Measurements from ENCODE around the gene OR10C1. TPM values are rescaled to one million over a fixed set of nuclear protein-coding genes. Genes with fewer than 3 reads are reported as not detected.
"Not testable (repeated sequence)": the region's sequence is repeated elsewhere in the genome, so short reads cannot be mapped to it uniquely, and the experiment has no call there.

The OR10C1 gene, protein sequence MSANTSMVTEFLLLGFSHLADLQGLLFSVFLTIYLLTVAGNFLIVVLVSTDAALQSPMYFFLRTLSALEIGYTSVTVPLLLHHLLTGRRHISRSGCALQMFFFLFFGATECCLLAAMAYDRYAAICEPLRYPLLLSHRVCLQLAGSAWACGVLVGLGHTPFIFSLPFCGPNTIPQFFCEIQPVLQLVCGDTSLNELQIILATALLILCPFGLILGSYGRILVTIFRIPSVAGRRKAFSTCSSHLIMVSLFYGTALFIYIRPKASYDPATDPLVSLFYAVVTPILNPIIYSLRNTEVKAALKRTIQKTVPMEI
- not detected in 2 replicates for total RNA-seq

DNA sequence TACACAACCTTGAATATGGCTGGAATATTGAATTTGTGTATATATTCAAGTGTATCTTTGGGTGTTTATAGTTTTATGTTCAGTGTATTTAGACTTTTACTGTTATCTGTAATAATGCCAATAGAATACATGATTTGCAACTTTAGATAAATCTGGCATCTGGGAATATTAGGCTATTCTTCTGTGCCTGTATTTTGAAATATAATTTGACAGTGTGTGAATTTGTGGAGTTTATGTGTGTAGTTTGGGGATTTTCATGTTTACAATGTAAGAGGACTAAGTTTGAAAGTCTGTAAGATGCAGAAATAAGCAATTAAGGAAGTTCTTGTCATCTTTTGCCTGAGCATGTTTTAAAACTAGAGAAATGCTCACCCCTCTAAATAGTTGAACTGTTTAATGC, at the start of gene OR10C1:
Gene OR10C1 (plus strand): TSS at position 301 of the 400 bp plus-strand sequence. CDS start 710 bp downstream, outside the sequence.
- intact Hi-C loops (cut with micrococcal nuclease), result no loop called here

GRCh38 chr6:29395331-29395730, 43.8 kb upstream of the OR10C1 start, which contains the start of gene OR12D2:
Gene OR12D2 (plus strand): TSS chr6:29395631. CDS start chr6:29396700, 1,069 bp downstream.
- intact Hi-C loops (cut with micrococcal nuclease), result no loop called here

- intact Hi-C loops (cut with micrococcal nuclease), result no loop called here
Observed at GRCh38 chr6:29399525-29399924, 39.6 kb upstream of the OR10C1 start.

DNA sequence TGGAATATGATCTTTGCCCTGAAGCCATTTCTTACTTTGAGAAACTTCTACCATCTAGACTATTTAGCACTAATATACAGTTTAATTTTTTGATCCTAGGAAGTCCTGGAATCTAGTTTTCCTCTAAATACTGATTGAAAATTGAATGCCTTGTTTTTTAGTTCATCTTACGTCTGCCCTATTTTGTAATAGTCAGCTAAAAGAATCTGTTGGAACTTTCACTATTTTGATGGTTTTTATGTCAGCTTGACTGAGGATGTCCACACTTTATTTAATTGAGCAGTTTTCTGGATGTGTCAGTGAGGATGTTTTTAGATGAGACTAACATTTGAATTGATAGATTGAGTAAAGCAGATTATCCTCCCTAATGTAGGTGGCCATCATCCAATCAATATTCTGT, 35.3 kb upstream of the OR10C1 start:
- intact Hi-C loops (cut with micrococcal nuclease), result no loop called here

GRCh38 chr6:29414588-29414987, 24.5 kb upstream of the OR10C1 start, which contains the start of gene OR12D1:
Gene OR12D1 (plus strand): TSS chr6:29414928.
- intact Hi-C loops (cut with micrococcal nuclease), result no loop called here

GRCh38 chr6:29419516-29419915, 19.6 kb upstream of the OR10C1 start:
- intact Hi-C loops (cut with micrococcal nuclease), result no loop called here

DNA sequence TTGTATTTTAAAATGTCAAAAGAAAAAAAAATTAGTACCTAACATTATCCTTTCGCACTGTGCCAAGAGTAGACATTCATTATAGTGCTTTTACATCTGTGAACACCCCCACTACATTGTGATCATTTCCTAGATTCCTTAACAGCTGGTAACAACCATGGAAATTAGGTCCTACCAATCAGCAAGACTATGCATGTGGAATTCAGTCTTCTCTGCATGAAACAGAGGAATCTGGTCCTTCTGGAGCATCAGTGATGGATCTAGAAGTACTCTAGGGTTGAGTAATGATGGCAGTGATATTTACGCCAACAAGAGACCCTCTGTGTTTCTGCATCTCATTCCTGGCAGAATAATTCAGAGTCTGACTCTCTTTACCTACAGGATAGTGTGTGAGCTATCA, 14.9 kb upstream of the OR10C1 start:
- intact Hi-C loops (cut with micrococcal nuclease), result no loop called here

GRCh38 chr6:29424575-29424974, 14.5 kb upstream of the OR10C1 start:
- intact Hi-C loops (cut with micrococcal nuclease), result no loop called here

DNA sequence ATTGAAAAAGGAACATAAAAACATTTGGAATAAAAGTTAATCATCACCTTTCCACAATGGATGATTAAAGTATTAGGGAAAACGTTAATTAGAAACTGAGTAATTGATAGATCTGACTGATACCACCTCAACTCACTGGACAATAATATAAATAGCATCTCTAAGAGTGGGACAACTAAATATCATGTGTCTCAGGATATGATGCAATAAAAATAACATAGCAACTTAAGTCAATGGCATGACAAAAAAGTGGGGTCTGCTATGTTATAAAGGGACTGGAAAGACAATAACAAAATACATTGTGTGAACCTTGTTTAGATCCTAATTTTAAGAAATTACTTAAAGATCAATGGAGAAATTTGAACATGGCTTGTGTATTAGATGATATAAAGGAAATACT, 14.0 kb upstream of the OR10C1 start:
- intact Hi-C loops (cut with micrococcal nuclease), result no loop called here

GRCh38 chr6:29426654-29427053, 12.5 kb upstream of the OR10C1 start:
- intact Hi-C loops (cut with micrococcal nuclease), result no loop called here

DNA sequence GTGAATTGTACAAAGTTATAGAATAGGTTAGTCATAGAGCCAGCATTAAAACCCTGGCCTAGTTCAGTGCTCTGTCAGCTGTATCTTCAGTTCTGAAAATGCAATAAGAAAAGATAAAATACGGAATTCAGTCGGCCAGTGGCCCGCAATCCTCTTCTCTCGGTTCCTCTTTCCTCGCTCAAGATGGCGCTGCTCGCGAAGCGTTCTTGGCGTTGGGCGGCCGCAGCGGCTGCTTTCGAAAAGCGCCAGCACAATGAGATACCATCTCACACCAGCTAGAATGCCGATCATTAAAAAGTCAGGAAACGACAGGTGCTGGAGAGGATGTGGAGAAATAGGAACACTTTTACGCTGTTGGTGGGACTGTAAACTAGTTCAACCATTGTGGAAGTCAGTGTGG, 2.4 kb upstream of the OR10C1 start:
- intact Hi-C loops (cut with micrococcal nuclease), result not testable (repeated sequence)

- intact Hi-C loops (cut with micrococcal nuclease), result no loop called here
Observed at GRCh38 chr6:29442719-29443118, 3.6 kb downstream of the OR10C1 start.

- intact Hi-C loops (cut with micrococcal nuclease), result not testable (repeated sequence)
Observed at GRCh38 chr6:29444031-29444430, 4.9 kb downstream of the OR10C1 start.

GRCh38 chr6:29447670-29448069, 8.6 kb downstream of the OR10C1 start:
- intact Hi-C loops (cut with micrococcal nuclease), result no loop called here

GRCh38 chr6:29451471-29452193, 12.5 kb downstream of the OR10C1 start:
- intact Hi-C loops (cut with micrococcal nuclease), result no loop called here

DNA sequence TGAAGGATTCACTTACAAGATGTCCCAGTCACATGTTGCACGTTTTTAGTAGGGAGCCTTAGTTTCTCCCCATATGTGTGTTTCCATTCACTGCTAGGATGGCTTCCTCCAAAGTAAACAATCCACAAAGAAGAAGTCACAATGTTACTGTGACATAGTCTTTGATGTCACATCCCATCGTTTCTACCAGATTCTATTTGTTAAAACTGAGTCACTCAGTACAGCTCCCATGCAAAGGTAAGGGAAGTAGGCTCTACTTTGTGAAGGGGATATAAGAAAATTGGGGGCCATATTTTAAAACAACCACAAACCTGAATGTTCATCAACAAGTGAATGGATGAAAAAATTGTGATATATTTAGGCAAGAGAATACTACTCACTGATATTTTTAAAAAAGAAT, 17.9 kb downstream of the OR10C1 start, which contains the start of the genes OR11A1 and OR2H1:
Gene OR11A1 (minus strand): TSS at position 101 of the 400 bp plus-strand sequence. CDS start 29,430 bp downstream, outside the sequence.
Gene OR2H1 (plus strand): TSS at position 185 of the 400 bp plus-strand sequence. CDS start 4,615 bp downstream, outside the sequence.
- intact Hi-C loops (cut with micrococcal nuclease), result no loop called here

- intact Hi-C loops (cut with micrococcal nuclease), result no loop called here
Observed at GRCh38 chr6:29461021-29461814, 22.1 kb downstream of the OR10C1 start.

DNA sequence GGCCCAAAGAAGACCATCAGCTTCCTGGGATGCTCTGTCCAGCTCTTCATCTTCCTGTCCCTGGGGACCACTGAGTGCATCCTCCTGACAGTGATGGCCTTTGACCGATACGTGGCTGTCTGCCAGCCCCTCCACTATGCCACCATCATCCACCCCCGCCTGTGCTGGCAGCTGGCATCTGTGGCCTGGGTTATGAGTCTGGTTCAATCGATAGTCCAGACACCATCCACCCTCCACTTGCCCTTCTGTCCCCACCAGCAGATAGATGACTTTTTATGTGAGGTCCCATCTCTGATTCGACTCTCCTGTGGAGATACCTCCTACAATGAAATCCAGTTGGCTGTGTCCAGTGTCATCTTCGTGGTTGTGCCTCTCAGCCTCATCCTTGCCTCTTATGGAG, 22.9 kb downstream of the OR10C1 start:
- intact Hi-C loops (cut with micrococcal nuclease), result no loop called here

GRCh38 chr6:29465279-29465678, 26.2 kb downstream of the OR10C1 start:
- intact Hi-C loops (cut with micrococcal nuclease), result no loop called here

- intact Hi-C loops (cut with micrococcal nuclease), result no loop called here
Observed at GRCh38 chr6:29465801-29466200, 26.7 kb downstream of the OR10C1 start.

- intact Hi-C loops (cut with micrococcal nuclease), result no loop called here
Observed at GRCh38 chr6:29466241-29466640, 27.1 kb downstream of the OR10C1 start.

Data from T-helper 1 cell treated with Interleukin-12 subunit alpha and Interleukin-12 subunit beta and Interleukin-4 antibody, amounts not matched to agents 30 ng/mL and 1 ng/mL, for 36 hours (primary cell).